OCI-LY3 (cell line): ENCODE results near the gene NR3C2.
"Not testable (repeated sequence)": the region's sequence is repeated elsewhere in the genome, so short reads cannot be mapped to it uniquely, and the experiment has no call there.

Experiments used
- EZH2phosphoT487 ChIP-seq: fragments of 200-600 bp; shearing (Covaris generic); IDR thresholded peaks from 2 replicates; pipeline ENCODE4 v1.6.1; 2018; ENCODE audit warnings: antibody characterized with exemption, mixed run types, low read depth
- TF ChIP-seq, protein P1 (sequence below): fragments of 200-600, 300-600 bp; sonication (generic); IDR thresholded peaks from 2 replicates; pipeline ENCODE4 v1.5.1; 2014; ENCODE audit warnings: antibody characterized with exemption, low read length, low read depth

DNA sequence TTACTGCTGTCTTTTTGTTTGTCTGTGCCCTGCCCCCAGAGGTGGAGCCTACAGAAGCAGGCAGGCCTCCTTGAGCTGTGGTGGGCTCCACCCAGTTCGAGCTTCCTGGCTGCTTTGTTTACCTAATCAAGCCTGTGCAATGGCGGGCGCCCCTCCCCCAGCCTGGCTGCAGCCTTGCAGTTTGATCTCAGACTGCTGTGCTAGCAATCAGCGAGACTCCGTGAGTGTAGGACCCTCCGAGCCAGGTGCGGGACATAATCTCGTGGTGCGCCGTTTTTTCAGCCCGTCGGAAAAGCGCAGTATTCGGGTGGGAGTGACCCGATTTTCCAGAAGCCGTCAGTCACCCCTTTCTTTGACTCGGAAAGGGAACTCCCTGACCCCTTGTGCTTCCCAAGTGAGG is 118.9 kb downstream of the NR3C2 start:
- TF ChIP-seq, protein P1, sequence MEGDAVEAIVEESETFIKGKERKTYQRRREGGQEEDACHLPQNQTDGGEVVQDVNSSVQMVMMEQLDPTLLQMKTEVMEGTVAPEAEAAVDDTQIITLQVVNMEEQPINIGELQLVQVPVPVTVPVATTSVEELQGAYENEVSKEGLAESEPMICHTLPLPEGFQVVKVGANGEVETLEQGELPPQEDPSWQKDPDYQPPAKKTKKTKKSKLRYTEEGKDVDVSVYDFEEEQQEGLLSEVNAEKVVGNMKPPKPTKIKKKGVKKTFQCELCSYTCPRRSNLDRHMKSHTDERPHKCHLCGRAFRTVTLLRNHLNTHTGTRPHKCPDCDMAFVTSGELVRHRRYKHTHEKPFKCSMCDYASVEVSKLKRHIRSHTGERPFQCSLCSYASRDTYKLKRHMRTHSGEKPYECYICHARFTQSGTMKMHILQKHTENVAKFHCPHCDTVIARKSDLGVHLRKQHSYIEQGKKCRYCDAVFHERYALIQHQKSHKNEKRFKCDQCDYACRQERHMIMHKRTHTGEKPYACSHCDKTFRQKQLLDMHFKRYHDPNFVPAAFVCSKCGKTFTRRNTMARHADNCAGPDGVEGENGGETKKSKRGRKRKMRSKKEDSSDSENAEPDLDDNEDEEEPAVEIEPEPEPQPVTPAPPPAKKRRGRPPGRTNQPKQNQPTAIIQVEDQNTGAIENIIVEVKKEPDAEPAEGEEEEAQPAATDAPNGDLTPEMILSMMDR, result not testable (repeated sequence)
- not testable (repeated sequence) for TF ChIP-seq EZH2phosphoT487
